ENCODE measurements around the gene NF2. TPM values are rescaled to one million over a fixed set of nuclear protein-coding genes. Genes with fewer than 3 reads are reported as not detected.

Gene NF2
- polyA plus RNA-seq, 2 of the 4 experiments (the other 2 are of a cell fraction): 14.4 to 23.7 TPM

DNA sequence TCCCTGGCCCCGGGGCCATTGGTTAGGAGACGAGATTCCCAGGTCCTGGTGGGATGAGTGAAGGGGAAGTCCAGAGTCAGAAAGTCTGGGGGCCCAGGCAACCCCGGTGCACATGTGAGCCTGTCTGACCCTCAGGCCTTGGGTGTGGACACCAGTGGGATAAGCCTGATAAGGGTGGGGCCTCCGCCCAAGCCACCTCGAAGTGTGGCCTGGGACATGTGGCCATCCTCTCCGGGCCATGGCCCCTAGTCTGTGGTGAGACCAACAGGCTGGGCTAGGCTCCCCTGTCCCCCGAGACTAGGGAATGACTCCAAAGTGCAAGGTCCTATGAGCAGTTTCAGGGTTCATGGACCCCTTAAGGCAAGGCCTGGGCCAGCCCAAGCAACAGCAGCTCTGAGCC lies 122.7 kb downstream of the NF2 start:
- H3K4me2 ChIP-seq: no peak overlapping the region
- no peak for ATAC-seq
- POLR2A ChIA-PET: no interaction called here
- no peaks in the 10 kb centered on the region for H3K9me3 ChIP-seq
- 67% methylated on average over 3 of the region's 7 CpGs for WGBS (ENCODE audit: missing lambda C conversion rate)
- no peak overlapping the region for H3K4me3 ChIP-seq
- TF ChIP-seq REST (IDR thresholded peaks at IDR 0.05) (no peak), RCOR1 (IDR thresholded peaks at IDR 0.05; ENCODE audit: low read depth, low read length) (no peak), EHMT2 (IDR thresholded peaks at IDR 0.05; ENCODE audit: low read depth) (no peak), JUNB (IDR thresholded peaks at IDR 0.05) (no peak), TFCP2L1 (CRISPR knock-in tag; IDR thresholded peaks at IDR 0.05) (no peak), EHF (CRISPR knock-in tag; IDR thresholded peaks at IDR 0.05) (no peak), CEBPB (IDR thresholded peaks at IDR 0.05) (no peak), SREBF2 (IDR thresholded peaks at IDR 0.05) (no peak), HOXA7 (CRISPR knock-in tag; IDR thresholded peaks at IDR 0.05) (no peak), RFX5 (IDR thresholded peaks at IDR 0.05) (no peak)
- TF ChIP-seq, protein P1, sequence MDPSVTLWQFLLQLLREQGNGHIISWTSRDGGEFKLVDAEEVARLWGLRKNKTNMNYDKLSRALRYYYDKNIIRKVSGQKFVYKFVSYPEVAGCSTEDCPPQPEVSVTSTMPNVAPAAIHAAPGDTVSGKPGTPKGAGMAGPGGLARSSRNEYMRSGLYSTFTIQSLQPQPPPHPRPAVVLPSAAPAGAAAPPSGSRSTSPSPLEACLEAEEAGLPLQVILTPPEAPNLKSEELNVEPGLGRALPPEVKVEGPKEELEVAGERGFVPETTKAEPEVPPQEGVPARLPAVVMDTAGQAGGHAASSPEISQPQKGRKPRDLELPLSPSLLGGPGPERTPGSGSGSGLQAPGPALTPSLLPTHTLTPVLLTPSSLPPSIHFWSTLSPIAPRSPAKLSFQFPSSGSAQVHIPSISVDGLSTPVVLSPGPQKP (IDR thresholded peaks at IDR 0.05; ENCODE audit: low read depth, low read length): no peak
- FAIRE-seq: no peak
- CTCF ChIA-PET: interaction anchor here (1.3 to 3.3 kb wide), 2 partner anchors 279 to 363 kb away, joined by 7 to 17 read pairs; no protein-coding TSS in a partner anchor
- no peak overlapping the region for H3K27ac ChIP-seq
- DNase-seq (ENCODE audit: low read depth in 1 of 2, low spot score in 1 of 2): no peak
- no peaks in the 10 kb centered on the region for H3K4me1 ChIP-seq

- Histone ChIP-seq H3K9me3 (no peaks in the 10 kb centered on the region), H3K4me2 (peak overlapping the region; percentile 38; the same call in 2 of the 3 replicates), H3K27ac (0 out of 6 replicates have a peak overlapping the region, but pooled peaks of 1 of the 2 experiments have one; percentile 26), H3K4me1 (no peaks in the 10 kb centered on the region), H3K4me3 (no peak overlapping the region)
- ChIA-PET CTCF (interaction anchor here (1.0 to 3.3 kb wide), 4 partner anchors 118 to 362 kb away, joined by 3 to 17 read pairs (median 5); no protein-coding TSS in a partner anchor), POLR2A (no interaction called here)
- TF ChIP-seq RFX5 (IDR thresholded peaks at IDR 0.05) (no peak), ESRRA (IDR thresholded peaks at IDR 0.05; ENCODE audit: borderline replicate concordance, low read length) (peak; percentile 98), CEBPB (IDR thresholded peaks at IDR 0.05) (no peak)
- DNase-seq (ENCODE audit: low read depth in 1 of 2, low spot score in 1 of 2) (no peak), ATAC-seq (no peak; a peak in 1 of 6 replicates), FAIRE-seq (no peak)
- WGBS (ENCODE audit: missing lambda C conversion rate): 71% methylated on average over 9 of the region's 15 CpGs
These were observed 123.2 kb downstream of the NF2 start for GRCh38 chr22:29726512-29727130.

DNA sequence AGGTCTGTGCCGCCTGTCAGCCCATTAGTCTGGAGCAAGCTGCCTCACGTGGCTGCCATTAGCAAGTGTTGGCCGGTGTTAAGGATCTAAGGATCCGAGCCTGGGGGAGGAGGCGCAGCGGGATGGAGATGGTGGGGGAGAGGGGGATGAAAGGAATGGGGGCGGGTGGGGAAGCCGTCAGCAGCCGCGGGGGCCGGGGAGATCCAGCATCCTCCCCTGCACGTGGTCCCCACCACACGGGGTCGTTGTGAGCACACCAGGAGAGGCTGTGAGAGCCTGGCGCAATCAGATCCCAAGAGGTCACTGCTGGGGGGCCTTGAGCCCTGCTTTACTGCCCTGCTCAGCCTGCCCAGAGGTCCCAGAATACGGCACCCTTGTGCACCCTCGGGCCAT lies 123.7 kb downstream of the NF2 start:
- H3K9me3 ChIP-seq: no peaks in the 10 kb centered on the region
- ChIA-PET CTCF (interaction anchor here (1.0 to 3.3 kb wide), 5 partner anchors 12 to 304 kb away, joined by 3 to 17 read pairs (median 3); no protein-coding TSS in a partner anchor), POLR2A (no interaction called here)
- 0 out of 6 replicates have a peak overlapping the region, but pooled peaks of 1 of the 2 experiments have one; percentile 26 for H3K27ac ChIP-seq
- H3K4me1 ChIP-seq: no peaks in the 10 kb centered on the region
- FAIRE-seq: no peak
- peak overlapping the region; percentile 38; the same call in 2 of the 3 replicates for H3K4me2 ChIP-seq
- TF ChIP-seq SMC3 (IDR thresholded peaks at IDR 0.05) (peak; percentile 42; the same call in 2 of the 3 replicates), CEBPB (IDR thresholded peaks at IDR 0.05) (peak in 1 of 2 experiments; percentile 29; a peak in 1 of 4 replicates), HOXA7 (CRISPR knock-in tag; IDR thresholded peaks at IDR 0.05) (no peak), HOXB13 (CRISPR knock-in tag; IDR thresholded peaks at IDR 0.05; ENCODE audit: low read depth) (no peak), RAD21 (conservative IDR thresholded peaks at IDR 0.05 in 1 of 2, IDR thresholded peaks at IDR 0.05 in 1 of 2) (peak; percentile 45 to 53), CHD4 (IDR thresholded peaks at IDR 0.05; ENCODE audit: borderline replicate concordance) (no peak), CTCF (IDR thresholded peaks at IDR 0.05) (peak; percentile 36)
- TF ChIP-seq, protein P2, sequence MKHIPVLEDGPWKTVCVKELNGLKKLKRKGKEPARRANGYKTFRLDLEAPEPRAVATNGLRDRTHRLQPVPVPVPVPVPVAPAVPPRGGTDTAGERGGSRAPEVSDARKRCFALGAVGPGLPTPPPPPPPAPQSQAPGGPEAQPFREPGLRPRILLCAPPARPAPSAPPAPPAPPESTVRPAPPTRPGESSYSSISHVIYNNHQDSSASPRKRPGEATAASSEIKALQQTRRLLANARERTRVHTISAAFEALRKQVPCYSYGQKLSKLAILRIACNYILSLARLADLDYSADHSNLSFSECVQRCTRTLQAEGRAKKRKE (CRISPR knock-in tag; IDR thresholded peaks at IDR 0.05; ENCODE audit: low read depth): no peak
- no peak overlapping the region for H3K4me3 ChIP-seq
- peak; percentile 33 to 51 for DNase-seq (ENCODE audit: low read depth in 1 of 2, low spot score in 1 of 2)
- WGBS (ENCODE audit: missing lambda C conversion rate): 54% methylated on average over 4 of the region's 17 CpGs
- ATAC-seq: peak; percentile 56 to 76

Data from A549 (cell line).